Stimulated activated CD4-positive, alpha-beta T cell treated with anti-CD3 and anti-CD28 coated beads, Interleukin-1b, Interleukin-23, amount 100 ng/mL, for 48 hours (primary cell): ENCODE measurements around the gene SYNM.

ENCODE experiments used
- DNase-seq: peaks from one replicate; pipeline ENCODE4 v3.0.0-alpha.2; 2020

The SYNM gene

GRCh38 chr15:99123713-99124451 lies 19.0 kb downstream of the SYNM start:
- DNase-seq: no peak

DNA sequence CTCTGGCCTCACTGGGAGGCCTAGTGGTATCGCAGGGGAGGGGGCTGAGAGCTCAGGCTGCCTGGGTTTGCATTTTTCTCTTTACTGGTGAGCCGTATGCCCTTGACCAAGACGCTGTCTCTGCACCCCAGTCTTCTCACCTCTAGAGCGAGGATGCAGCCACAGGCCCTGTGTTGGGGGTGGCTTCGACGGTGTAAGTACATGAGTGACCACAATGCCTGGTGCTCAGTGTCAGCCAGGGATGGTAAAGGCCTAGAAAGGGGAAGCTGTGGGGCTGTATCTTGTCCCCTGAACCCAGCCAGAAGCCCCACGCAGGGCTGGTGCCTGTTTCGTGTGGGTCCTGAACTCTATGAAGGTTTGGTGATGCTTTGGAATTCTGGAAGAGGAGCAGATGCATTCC lies 19.8 kb downstream of the SYNM start:
- no peak for DNase-seq

DNA sequence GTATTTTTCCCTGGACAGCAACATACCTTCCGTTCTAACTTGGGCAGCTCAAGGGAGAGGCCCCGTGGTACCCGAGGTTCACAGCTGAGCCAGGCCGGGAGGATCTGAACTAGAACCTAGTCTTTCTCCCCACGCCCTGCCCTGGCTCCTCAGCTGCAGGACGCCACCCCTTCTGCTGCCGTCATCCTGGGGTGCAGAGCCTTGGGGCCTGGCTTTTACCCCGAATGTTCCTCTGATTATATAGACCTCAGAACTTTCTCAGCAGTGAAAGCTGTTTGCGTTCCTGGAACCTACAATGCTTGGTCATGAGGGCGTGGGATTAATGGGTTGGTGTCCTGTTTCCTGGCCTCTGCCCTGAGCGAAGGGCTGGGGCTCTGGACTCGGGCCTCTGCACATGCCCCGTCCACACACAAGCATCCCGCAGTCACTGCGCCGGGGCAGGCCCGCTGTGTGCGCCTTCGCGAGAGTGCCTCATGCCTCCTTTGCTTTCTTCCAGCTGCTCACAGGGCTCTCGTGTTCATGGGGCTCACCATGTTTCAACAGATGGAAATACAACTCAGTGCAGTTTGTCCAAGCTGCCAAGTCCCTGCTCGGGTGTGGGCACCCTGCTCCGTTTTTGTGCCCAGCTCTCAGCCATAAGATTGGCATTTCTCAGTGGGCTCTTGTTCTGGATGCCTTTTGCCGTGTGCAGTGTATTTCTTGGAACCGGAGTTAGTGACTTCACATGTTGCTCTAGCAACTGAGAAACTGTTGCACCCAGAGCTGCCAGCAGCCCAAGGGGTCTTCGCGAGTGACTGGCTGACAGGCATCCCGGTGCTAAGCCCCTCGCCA lies 20.4 kb downstream of the SYNM start:
- no peak for DNase-seq

DNA sequence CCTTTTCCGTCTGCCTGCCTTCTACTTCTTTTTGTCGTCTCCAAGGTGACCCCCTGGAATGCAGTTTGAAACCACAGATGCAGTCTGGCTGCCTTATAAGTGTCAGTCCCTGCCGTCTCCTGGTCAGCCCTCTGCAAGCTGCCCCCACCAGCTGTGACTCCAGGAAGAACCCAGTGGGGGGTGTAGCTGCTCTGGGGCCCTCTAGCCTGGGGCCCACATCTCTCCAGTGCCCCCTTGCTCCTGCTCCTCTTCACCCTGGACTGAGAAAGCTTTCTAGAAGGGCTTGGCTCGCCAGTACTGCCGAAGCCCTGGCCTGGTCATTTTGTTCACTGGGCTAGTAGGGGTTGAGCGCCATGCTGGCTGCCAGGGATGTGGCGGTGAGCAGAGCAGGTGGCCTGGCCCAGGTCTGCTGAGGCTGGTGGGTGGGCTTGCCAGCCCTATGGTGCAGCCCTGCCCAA lies 21.3 kb downstream of the SYNM start:
- no peak for DNase-seq

DNA sequence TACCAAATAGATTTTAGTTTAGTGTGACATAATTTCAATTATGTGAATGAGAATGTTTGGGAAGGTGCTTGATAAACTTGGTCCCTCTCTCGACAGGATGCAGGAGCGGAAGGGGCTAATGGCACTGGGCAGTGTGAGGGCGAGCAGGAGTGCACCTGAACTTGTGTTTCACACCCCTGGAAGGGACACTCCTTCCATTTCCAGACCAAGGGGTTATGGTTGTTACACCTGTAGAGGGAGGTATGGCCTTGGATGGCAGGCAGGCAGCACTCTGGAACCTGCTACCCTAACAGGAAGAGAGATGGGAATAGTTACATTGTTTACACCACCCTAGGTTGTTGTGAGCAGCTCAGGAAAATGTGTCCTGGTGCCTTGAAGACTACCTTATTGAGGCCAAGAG lies 22.1 kb downstream of the SYNM start:
- DNase-seq: no peak

DNA sequence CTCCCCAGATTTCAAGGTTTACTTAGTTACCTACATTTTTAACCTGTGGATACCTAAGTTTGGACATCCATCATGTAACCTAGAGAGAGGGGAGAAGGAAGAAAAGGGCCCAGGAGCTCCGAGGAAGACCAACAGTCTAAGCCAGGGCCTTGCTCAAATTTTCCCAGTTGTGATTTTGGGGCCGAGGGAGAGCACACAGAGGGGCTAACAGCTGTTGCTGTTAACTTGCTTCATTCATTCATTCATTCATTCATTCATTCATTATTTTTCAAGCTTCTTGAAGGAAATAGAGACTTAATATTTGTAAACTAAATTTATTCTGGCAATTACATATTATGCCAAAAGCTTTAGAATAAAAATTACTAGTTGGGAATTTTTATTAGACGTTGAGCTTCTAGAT lies 22.9 kb downstream of the SYNM start:
- DNase-seq: no peak

GRCh38 chr15:99128411-99128810 lies 23.5 kb downstream of the SYNM start:
- DNase-seq: no peak

- no peak for DNase-seq
Observed at GRCh38 chr15:99129644-99130043, 24.8 kb downstream of the SYNM start.

- DNase-seq: no peak
Observed at GRCh38 chr15:99130314-99130713, 25.4 kb downstream of the SYNM start.

DNA sequence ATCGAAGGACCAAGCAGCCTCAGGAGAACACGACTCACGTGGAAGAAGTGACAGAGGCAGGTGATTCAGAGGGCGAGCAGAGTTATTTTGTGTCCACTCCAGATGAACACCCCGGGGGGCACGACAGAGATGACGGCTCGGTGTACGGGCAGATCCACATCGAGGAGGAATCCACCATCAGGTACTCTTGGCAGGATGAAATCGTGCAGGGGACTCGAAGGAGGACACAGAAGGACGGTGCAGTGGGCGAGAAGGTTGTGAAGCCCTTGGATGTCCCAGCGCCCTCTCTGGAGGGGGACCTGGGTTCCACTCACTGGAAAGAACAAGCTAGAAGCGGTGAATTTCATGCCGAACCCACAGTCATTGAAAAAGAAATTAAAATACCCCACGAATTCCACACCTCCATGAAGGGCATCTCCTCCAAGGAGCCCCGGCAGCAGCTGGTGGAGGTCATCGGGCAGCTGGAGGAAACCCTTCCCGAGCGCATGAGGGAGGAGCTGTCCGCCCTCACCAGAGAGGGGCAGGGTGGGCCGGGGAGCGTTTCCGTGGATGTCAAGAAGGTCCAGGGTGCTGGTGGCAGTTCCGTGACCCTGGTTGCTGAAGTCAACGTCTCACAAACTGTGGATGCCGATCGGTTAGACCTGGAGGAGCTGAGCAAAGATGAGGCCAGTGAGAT lies 26.0 kb downstream of the SYNM start:
- no peak for DNase-seq

DNA sequence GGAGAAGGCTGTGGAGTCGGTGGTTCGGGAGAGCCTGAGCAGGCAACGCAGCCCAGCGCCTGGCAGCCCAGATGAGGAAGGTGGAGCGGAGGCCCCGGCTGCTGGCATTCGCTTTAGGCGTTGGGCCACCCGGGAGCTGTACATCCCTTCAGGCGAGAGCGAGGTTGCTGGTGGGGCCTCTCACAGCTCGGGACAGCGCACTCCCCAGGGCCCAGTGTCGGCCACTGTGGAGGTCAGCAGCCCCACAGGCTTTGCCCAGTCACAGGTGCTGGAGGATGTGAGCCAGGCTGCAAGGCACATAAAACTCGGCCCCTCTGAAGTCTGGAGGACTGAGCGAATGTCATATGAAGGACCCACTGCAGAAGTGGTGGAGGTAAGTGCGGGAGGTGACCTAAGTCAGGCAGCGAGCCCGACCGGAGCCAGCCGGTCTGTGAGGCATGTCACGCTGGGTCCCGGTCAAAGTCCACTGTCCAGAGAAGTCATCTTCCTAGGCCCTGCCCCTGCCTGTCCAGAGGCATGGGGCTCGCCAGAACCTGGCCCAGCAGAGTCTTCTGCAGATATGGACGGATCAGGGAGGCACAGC lies 26.7 kb downstream of the SYNM start:
- no peak for DNase-seq

DNA sequence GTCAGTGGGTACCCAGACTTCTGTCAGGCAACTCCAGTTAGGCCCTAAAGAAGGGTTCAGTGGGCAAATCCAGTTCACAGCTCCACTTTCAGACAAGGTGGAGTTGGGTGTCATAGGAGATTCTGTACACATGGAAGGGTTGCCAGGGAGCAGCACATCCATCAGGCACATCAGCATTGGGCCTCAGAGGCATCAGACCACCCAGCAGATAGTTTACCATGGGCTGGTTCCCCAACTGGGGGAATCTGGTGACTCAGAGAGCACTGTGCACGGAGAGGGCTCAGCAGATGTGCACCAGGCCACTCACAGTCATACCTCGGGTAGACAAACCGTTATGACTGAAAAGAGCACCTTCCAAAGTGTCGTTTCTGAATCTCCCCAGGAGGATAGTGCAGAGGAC lies 27.2 kb downstream of the SYNM start:
- no peak for DNase-seq

DNA sequence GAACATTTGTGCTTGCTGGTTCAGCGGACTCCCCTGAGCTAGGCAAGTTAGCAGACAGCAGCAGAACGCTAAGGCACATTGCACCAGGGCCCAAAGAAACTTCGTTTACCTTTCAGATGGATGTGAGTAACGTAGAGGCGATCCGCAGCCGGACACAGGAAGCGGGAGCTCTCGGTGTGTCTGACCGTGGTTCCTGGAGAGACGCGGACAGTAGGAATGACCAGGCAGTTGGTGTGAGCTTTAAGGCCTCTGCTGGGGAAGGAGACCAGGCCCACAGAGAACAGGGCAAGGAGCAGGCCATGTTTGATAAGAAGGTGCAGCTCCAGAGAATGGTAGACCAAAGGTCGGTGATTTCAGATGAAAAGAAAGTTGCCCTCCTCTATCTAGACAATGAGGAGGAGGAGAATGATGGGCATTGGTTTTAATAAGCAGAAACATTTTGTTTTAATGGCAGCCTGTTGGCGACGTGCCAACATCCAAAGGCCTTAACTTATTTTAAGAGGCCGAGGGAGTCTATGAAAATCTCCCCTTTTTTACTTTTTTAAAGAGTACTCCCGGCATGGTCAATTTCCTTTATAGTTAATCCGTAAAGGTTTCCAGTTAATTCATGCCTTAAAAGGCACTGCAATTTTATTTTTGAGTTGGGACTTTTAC lies 27.9 kb downstream of the SYNM start:
- DNase-seq: no peak

GRCh38 chr15:99134317-99134821 lies 29.5 kb downstream of the SYNM start:
- DNase-seq: no peak

- no peak for DNase-seq
Observed at GRCh38 chr15:99135194-99135593, 30.3 kb downstream of the SYNM start.

DNA sequence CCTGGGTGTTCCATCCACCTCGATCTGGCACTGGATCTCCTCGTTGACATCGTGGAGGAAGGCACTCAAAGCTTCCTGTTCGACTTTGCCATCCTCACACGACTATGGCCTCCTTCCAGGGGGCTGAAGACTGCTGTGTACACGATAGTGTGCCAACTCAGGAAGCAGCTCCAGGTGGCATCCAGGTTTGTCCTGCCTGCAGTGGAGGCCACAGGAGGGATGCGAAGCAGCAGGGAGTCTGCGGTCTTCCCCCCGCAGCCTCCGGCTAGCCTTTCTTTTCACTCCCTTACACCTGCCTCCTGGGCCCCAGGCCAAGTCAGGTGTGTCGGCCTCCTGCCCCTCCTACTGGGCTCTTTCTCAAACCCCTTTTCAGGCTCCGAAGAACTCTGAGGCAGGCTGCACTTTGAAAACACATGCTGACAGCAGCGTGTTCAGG lies 32.2 kb downstream of the SYNM start:
- no peak for DNase-seq

- no peak for DNase-seq
Observed at GRCh38 chr15:99137877-99138276, 33.0 kb downstream of the SYNM start.

- no peak for DNase-seq
Observed at GRCh38 chr15:99138491-99138982, 33.7 kb downstream of the SYNM start.

GRCh38 chr15:99139276-99139675 lies 34.4 kb downstream of the SYNM start:
- no peak for DNase-seq

DNA sequence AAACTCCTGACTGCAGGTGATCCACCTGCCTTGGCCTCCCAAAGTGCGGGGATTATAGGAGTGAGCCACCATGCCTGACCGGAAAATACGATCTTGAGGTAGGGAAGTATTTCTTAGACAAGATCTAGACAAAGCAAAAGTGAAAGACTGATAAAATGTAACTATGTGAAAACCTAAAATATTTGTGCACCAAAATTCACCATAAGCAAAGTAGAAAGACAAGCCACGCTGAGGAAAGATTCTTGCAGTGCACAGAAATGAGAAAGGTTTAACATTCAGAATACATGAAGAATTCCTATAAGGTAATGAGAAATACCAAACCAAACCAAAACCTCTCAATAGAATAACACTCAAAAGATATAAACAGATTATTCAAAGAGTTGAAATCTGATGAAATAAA lies 35.7 kb downstream of the SYNM start:
- no peak for DNase-seq

DNA sequence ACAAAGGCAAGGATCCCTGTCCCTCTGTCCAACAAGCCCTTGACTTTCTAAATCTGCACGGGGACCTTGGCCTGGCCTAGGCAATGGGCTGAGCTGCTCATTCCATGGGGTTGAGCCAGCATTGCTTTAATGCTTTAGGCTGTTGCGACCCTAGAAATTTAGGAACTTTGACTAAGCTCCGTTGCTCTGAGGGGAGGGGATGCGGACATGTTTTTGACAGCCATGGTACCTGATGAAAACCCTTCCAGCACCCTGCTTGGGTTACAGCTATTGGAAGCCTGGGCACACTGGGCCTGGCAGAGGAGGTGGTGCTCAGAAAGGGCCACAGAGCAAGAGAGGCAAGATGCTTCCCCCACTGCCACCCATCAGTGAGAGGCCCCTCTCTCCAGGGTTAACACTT lies 37.1 kb downstream of the SYNM start:
- no peak for DNase-seq

- DNase-seq: no peak
Observed at GRCh38 chr15:99142562-99142961, 37.7 kb downstream of the SYNM start.
